ENCODE results near the gene DNASE1.

DNA sequence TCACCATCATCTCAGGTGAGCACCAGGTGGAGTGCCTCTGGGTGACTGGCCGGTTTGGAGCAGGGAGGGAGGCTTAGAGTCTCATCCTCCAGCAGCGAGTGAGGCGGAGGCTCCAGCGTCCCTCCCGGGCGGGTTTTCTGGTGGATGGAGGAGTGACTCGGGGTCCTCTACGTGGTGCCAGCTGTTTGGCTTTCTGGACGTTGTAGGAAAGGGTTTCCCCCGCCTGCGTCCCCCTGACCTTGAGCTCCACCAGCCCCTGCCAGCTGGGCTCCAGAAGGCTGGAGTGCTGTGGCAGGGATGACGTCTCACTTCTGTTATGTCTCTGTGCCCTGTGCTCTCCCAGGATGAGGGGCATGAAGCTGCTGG lies 522 bp downstream of the DNASE1 start:
- TF ChIP-seq, protein P1, sequence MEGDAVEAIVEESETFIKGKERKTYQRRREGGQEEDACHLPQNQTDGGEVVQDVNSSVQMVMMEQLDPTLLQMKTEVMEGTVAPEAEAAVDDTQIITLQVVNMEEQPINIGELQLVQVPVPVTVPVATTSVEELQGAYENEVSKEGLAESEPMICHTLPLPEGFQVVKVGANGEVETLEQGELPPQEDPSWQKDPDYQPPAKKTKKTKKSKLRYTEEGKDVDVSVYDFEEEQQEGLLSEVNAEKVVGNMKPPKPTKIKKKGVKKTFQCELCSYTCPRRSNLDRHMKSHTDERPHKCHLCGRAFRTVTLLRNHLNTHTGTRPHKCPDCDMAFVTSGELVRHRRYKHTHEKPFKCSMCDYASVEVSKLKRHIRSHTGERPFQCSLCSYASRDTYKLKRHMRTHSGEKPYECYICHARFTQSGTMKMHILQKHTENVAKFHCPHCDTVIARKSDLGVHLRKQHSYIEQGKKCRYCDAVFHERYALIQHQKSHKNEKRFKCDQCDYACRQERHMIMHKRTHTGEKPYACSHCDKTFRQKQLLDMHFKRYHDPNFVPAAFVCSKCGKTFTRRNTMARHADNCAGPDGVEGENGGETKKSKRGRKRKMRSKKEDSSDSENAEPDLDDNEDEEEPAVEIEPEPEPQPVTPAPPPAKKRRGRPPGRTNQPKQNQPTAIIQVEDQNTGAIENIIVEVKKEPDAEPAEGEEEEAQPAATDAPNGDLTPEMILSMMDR (IDR thresholded peaks at IDR 0.05): no peak
- TF ChIP-seq POLR2AphosphoS5 (IDR thresholded peaks at IDR 0.05) (no peak), POLR2A (IDR thresholded peaks at IDR 0.05) (no peak)

Measured in stomach (tissue), 4 donors.